Fibroblast of skin of right biceps (primary cell): ENCODE results near the gene RPN1.

Source experiments
- DNase-seq: peaks from one replicate; pipeline ENCODE4 v3.0.0-alpha.2; 2013

RPN1 gene

GRCh38 chr3:128648940-128649663 is 1.5 kb downstream of the RPN1 start:
- no peak for DNase-seq

- DNase-seq, result no peak
Observed at GRCh38 chr3:128648402-128648801, 2.2 kb downstream of the RPN1 start.

- no peak for DNase-seq
Observed at GRCh38 chr3:128647307-128647706, 3.3 kb downstream of the RPN1 start.

- DNase-seq, result no peak
Observed at GRCh38 chr3:128634075-128634611, 16.5 kb downstream of the RPN1 start.

- no peak for DNase-seq
Observed at GRCh38 chr3:128632301-128632700, 18.3 kb downstream of the RPN1 start.

- DNase-seq, result no peak
Observed at GRCh38 chr3:128629936-128630335, 20.7 kb downstream of the RPN1 start.

GRCh38 chr3:128625409-128625945 is 25.1 kb downstream of the RPN1 start:
- DNase-seq, result no peak

- no peak for DNase-seq
Observed at GRCh38 chr3:128624526-128625138, 26.0 kb downstream of the RPN1 start.

GRCh38 chr3:128623762-128624176 is 26.8 kb downstream of the RPN1 start:
- peak; percentile 25 for DNase-seq

GRCh38 chr3:128621931-128622330 is 28.7 kb downstream of the RPN1 start:
- no peak for DNase-seq

- no peak for DNase-seq
Observed at GRCh38 chr3:128621234-128621633, 29.4 kb downstream of the RPN1 start.

GRCh38 chr3:128620268-128620691 is 30.3 kb downstream of the RPN1 start:
- peak; percentile 7 for DNase-seq

GRCh38 chr3:128619146-128619890 is 31.3 kb downstream of the RPN1 start:
- peak; percentile 83 for DNase-seq

GRCh38 chr3:128618398-128618726 is 32.3 kb downstream of the RPN1 start:
- DNase-seq, result no peak

- DNase-seq, result peak; percentile 94
Observed at GRCh38 chr3:128617557-128618397, 32.8 kb downstream of the RPN1 start.

- DNase-seq, result no peak
Observed at GRCh38 chr3:128617270-128617556, 33.4 kb downstream of the RPN1 start.

- no peak for DNase-seq
Observed at GRCh38 chr3:128616516-128617269, 33.9 kb downstream of the RPN1 start.

GRCh38 chr3:128614076-128614475 is 36.5 kb downstream of the RPN1 start:
- no peak for DNase-seq

GRCh38 chr3:128613083-128613829 is 37.4 kb downstream of the RPN1 start:
- DNase-seq, result no peak

- DNase-seq, result no peak
Observed at GRCh38 chr3:128610451-128611070, 40.1 kb downstream of the RPN1 start.

- no peak for DNase-seq
Observed at GRCh38 chr3:128609294-128609693, 41.3 kb downstream of the RPN1 start.
